GM12891 (cell line): Measurements from ENCODE around the gene RFPL3.
"Not testable (repeated sequence)": the region's sequence is repeated elsewhere in the genome, so short reads cannot be mapped to it uniquely, and the experiment has no call there.

Experiments
- DNase-seq: peaks from one replicate; pipeline ENCODE4 v3.0.0; 2011; ENCODE audit warnings: low spot score; ENCODE audit not compliant: insufficient read length
- FAIRE-seq: peaks from 2 replicates; lab custom pipeline; 2011; peaks lifted over from hg19 to GRCh38; lab: Jason Lieb, UNC
- PAX5 ChIP-seq: IDR thresholded peaks from 2 replicates; pipeline ENCODE4 v1.6.1; 2011; ENCODE audit warnings: low read length, moderate library complexity, mild to moderate bottlenecking; ENCODE audit not compliant: insufficient read depth, severe bottlenecking
- POLR2A ChIP-seq: IDR thresholded peaks from 2 replicates; pipeline ENCODE4 v1.6.1; 2011; ENCODE audit warnings: low read depth, low read length, control low read depth
- POLR2AphosphoS5 ChIP-seq: IDR thresholded peaks from 2 replicates; pipeline ENCODE4 v1.6.1; 2011; ENCODE audit warnings: low read depth, low read length, control low read depth
- POU2F2 ChIP-seq: IDR thresholded peaks from 2 replicates; pipeline ENCODE4 v1.6.1; 2011; ENCODE audit warnings: low read depth, mild to moderate bottlenecking, control low read depth, low read length, moderate library complexity
- SPI1 ChIP-seq: IDR thresholded peaks from 2 replicates; pipeline ENCODE4 v1.6.1; 2011; ENCODE audit warnings: low read depth, low read length, control low read depth
- TAF1 ChIP-seq: IDR thresholded peaks from 2 replicates; pipeline ENCODE4 v1.6.1; 2011; ENCODE audit warnings: low read depth, low read length, control low read depth

The RFPL3 gene

GRCh38 chr22:32339190-32340012, 18.3 kb upstream of the RFPL3 start:
- FAIRE-seq, result no peak
- no peak for DNase-seq
- no peak for TF ChIP-seq SPI1

- FAIRE-seq, result no peak
- TF ChIP-seq POLR2A (no peak), POLR2AphosphoS5 (no peak), TAF1 (no peak), POU2F2 (no peak), PAX5 (no peak), SPI1 (no peak)
These were observed 17.3 kb upstream of the RFPL3 start for GRCh38 chr22:32340411-32340810.

GRCh38 chr22:32341122-32341740, 16.4 kb upstream of the RFPL3 start:
- FAIRE-seq (no peak), DNase-seq (no peak)
- TF ChIP-seq POU2F2 (no peak), POLR2AphosphoS5 (no peak), PAX5 (no peak), SPI1 (no peak), POLR2A (no peak), TAF1 (no peak)

More at GRCh38 chr22:32340411-32340810, 17.3 kb upstream of the RFPL3 start:
- no peak for DNase-seq

DNA sequence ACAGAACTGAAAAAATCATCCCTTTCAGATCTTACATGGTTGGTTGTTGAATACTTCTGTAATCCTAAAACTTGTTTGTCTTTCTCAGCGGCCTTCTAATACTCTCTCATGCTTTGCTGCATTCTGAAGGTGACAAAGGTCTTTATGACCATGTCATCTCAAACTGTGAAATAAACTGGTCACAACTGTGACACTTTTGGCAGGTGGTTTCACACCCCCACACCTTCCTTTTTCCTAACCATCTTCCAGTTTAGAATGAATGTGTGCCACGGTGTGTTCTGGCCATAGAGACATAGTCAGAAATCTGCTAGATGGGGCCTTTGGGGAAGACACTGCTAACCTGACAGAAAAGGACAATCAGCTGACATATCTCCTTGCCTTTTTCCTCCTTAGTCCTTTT, 14.7 kb upstream of the RFPL3 start:
- FAIRE-seq (no peak), DNase-seq (no peak)
- no peak for TF ChIP-seq TAF1
- no peak for TF ChIP-seq POU2F2
- TF ChIP-seq POLR2A, result no peak
- no peak for TF ChIP-seq POLR2AphosphoS5
- no peak for TF ChIP-seq SPI1
- TF ChIP-seq PAX5, result no peak

- FAIRE-seq, result no peak
- no peak for TF ChIP-seq POU2F2
- TF ChIP-seq TAF1, result no peak
- TF ChIP-seq POLR2A, result no peak
- no peak for TF ChIP-seq PAX5
- TF ChIP-seq POLR2AphosphoS5, result no peak
- no peak for TF ChIP-seq SPI1
- DNase-seq, result no peak
These were observed 13.7 kb upstream of the RFPL3 start for GRCh38 chr22:32343941-32344340.

DNA sequence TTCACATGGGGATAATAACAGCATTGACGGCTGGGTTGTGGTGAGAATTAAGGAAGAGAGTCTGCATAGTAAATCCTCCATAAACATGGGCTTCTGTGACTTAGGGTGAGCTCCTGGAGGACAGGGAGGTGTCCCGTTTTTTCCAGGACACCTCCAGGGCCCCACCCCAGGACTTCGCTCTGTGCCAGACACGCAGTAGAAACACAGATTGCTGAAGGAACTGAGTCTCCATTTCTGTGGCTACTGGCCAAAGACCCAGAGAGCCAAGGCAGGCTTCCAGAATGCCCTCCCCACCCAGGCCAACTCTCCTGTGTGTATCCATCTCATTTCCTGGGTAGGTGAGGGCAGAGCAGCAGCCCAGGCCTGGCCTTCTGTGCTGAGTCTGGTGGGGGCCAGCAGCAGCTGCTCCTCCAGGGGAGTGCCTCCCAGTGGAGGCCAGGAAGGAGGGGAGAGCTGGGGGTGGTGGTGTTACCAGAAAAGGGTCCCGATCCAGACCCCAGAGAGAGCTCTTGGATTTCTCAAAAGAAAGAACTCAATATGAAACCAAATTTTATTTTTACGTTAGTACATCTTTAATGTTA, 9.5 kb upstream of the RFPL3 start:
- DNase-seq (no peak), FAIRE-seq (no peak)
- no peak for TF ChIP-seq POLR2A
- no peak for TF ChIP-seq TAF1

DNA sequence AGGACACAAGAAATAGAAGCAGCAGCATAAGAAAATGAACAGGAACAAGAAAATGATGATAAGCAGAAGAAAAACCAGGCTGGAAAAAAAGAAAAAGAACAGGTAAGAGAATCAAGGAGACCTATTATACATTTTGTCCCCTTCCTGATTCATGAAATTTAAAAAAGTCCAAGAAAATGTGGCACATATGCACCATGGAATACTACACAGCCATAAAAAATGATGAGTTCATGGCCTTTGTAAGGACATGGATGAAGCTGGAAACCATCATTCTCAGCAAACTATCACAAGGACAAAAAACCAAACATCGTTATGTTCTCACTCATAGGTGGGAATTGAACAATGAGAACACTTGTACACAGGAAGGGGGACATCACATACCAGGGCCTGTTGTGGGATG, 5.8 kb upstream of the RFPL3 start:
- not testable (repeated sequence) for DNase-seq, FAIRE-seq

- FAIRE-seq, result no peak
- TF ChIP-seq TAF1 (no peak), POLR2A (no peak), POLR2AphosphoS5 (no peak), POU2F2 (no peak), SPI1 (no peak), PAX5 (no peak)
- no peak for DNase-seq
These were observed 5.0 kb upstream of the RFPL3 start for GRCh38 chr22:32352681-32353080.

DNA sequence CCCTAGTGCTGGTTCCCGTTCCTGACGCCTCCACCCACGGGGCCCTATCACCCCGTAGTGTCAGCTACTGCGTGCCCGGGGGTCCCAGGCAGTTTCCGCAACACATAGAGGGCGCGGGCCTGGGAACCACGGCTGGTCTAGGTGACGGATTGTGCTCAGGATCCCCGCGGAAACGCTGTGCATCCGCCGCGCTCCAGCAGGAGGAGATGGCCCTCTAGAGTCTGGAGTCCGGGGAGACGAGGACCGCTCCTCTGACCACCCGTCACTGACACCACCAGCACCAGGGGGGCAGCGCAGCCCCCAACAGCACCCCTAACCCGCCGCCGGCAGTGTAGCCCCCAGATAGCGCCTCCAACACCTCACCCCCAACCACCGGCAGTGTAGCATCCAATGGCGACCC, 4.4 kb upstream of the RFPL3 start:
- FAIRE-seq (no peak), DNase-seq (no peak)
- TF ChIP-seq POLR2A (no peak), TAF1 (no peak), POLR2AphosphoS5 (no peak), POU2F2 (no peak), PAX5 (no peak), SPI1 (no peak)

DNA sequence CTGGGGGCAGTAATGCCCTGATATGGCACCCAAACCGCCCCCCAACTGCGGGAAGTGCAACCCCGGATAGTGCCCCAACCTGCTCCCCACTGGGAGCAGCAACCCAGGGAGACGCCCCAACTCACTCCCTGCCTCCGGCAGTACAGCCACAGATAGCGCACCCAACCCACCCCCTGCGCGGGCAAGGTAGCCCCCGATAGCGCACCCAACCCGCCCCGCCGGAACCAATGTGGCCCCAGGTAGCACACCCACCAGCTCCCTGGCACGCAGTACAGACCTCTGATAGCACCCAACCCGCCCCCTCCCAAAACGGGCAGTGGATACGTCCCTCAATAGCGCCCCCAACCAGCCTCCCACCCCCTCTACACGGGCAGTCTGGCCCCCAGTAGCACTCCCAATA, 3.8 kb upstream of the RFPL3 start:
- FAIRE-seq, result no peak
- no peak for DNase-seq
- TF ChIP-seq POLR2A (no peak), POLR2AphosphoS5 (no peak), POU2F2 (no peak), TAF1 (no peak), SPI1 (no peak), PAX5 (no peak)
